Measurements from ENCODE around the gene RALGPS1. TPM values are rescaled to one million over a fixed set of nuclear protein-coding genes. Genes with fewer than 3 reads are reported as not detected.

RALGPS1 gene
- total RNA-seq, 4 donors from 2014 or later = 4.6 to 11.9 (median 10.0) TPM

GRCh38 chr9:127219520-127219919 is 304.9 kb downstream of the RALGPS1 start:
- intact Hi-C loops (cut with DNase I) = loop anchor here (5.0 kb wide), 1 partner anchor 128 kb away; no protein-coding TSS in a partner anchor
- H3K27me3 ChIP-seq = no peaks in the 10 kb centered on the region
- no peaks in the 10 kb centered on the region for H3K9me3 ChIP-seq
- no peak overlapping the region for H3K27ac ChIP-seq (replicated peaks in 1 of 4)
- no peak for DNase-seq (ENCODE audit: extremely low spot score)
- no peaks in the 10 kb centered on the region for H3K36me3 ChIP-seq
- TF ChIP-seq POLR2A (IDR thresholded peaks at IDR 0.05; ENCODE audit: low read depth) (no peak), CTCF (IDR thresholded peaks at IDR 0.05) (no peak), POLR2AphosphoS5 (IDR thresholded peaks at IDR 0.05) (no peak), EP300 (IDR thresholded peaks at IDR 0.05) (no peak)
- 80% methylated on average over 5 of the region's 6 CpGs for WGBS
- H3K4me3 ChIP-seq = no peak overlapping the region
- H3K4me1 ChIP-seq = peaks cover 8 to 18% (median 13%) of the 10 kb centered on the region in 4 donors

GRCh38 chr9:127221695-127222094 is 307.1 kb downstream of the RALGPS1 start:
- no peaks in the 10 kb centered on the region for H3K36me3 ChIP-seq
- no peaks in the 10 kb centered on the region for H3K9me3 ChIP-seq
- peaks cover 14 to 26% (median 25%) of the 10 kb centered on the region in 4 donors for H3K4me1 ChIP-seq
- DNase-seq (ENCODE audit: extremely low spot score) = no peak
- no peaks in the 10 kb centered on the region for H3K27me3 ChIP-seq
- no peak overlapping the region for H3K27ac ChIP-seq (replicated peaks in 1 of 4)
- intact Hi-C loops (cut with DNase I) = no loop called here
- no peak for TF ChIP-seq POLR2A (IDR thresholded peaks at IDR 0.05; ENCODE audit: low read depth)
- no peak for TF ChIP-seq POLR2AphosphoS5 (IDR thresholded peaks at IDR 0.05)
- TF ChIP-seq EP300 (IDR thresholded peaks at IDR 0.05) = no peak
- no peak for TF ChIP-seq CTCF (IDR thresholded peaks at IDR 0.05)
- WGBS = 84% methylated on average over 2 of the region's 2 CpGs
- H3K4me3 ChIP-seq = no peak overlapping the region

- Histone ChIP-seq H3K36me3 (no peaks in the 10 kb centered on the region), H3K9me3 (no peaks in the 10 kb centered on the region), H3K27ac (replicated peaks in 1 of 4) (no peak overlapping the region), H3K4me3 (no peak overlapping the region), H3K27me3 (no peaks in the 10 kb centered on the region), H3K4me1 (peaks cover 14 to 28% (median 26%) of the 10 kb centered on the region in 4 donors)
- DNase-seq (ENCODE audit: extremely low spot score) = no peak
- WGBS = 78% methylated on average over 15 of the region's 15 CpGs
- TF ChIP-seq POLR2AphosphoS5 (IDR thresholded peaks at IDR 0.05) (no peak), CTCF (IDR thresholded peaks at IDR 0.05) (no peak), EP300 (IDR thresholded peaks at IDR 0.05) (no peak), POLR2A (IDR thresholded peaks at IDR 0.05; ENCODE audit: low read depth) (no peak)
- intact Hi-C loops (cut with DNase I) = no loop called here
Observed at GRCh38 chr9:127222388-127223095, 308.0 kb downstream of the RALGPS1 start.

- no peak for DNase-seq (ENCODE audit: extremely low spot score)
- H3K27ac ChIP-seq (replicated peaks in 1 of 4) = peak overlapping the region in 2 of 4 donors; percentile 82 to 87
- whole genome bisulfite sequencing = 62% methylated on average over 4 of the region's 4 CpGs
- H3K4me1 ChIP-seq = peaks cover 14 to 28% (median 26%) of the 10 kb centered on the region in 4 donors
- intact Hi-C loops (cut with DNase I) = no loop called here
- H3K4me3 ChIP-seq = no peak overlapping the region
- no peaks in the 10 kb centered on the region for H3K27me3 ChIP-seq
- H3K9me3 ChIP-seq = no peaks in the 10 kb centered on the region
- H3K36me3 ChIP-seq = no peaks in the 10 kb centered on the region
- TF ChIP-seq POLR2AphosphoS5 (IDR thresholded peaks at IDR 0.05) (no peak), CTCF (IDR thresholded peaks at IDR 0.05) (no peak), POLR2A (IDR thresholded peaks at IDR 0.05; ENCODE audit: low read depth) (no peak), EP300 (IDR thresholded peaks at IDR 0.05) (no peak)
Observed at GRCh38 chr9:127223266-127223665, 308.7 kb downstream of the RALGPS1 start.
